ENCODE measurements around the gene DCTN1.

DCTN1 gene

DNA sequence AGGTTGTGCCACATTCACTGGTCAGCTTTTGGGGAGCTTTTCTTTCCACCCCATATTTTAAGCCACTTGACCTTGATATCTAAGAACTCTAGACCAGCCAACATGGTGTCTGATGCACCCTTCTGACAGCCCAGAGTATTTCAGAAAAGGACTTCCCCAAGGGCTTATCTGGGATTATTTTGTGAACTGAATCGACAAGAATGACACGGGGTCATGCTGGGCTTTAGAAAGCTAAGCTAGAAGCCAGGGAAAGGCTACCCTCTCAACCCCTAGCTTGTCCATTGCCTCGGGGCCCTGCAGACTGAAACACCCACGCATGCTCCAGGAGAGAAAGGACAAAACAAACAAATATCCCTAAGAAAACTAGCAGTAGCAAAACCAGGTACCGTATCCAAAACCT is 52.9 kb downstream of the DCTN1 start:
- in situ Hi-C loops (cut with MboI; ENCODE audit: low pct_unique_long_range_greater_than_20kb, low sequenced_read_pairs, unreplicated experiment), result no loop called here
- TF ChIP-seq CTCF (IDR thresholded peaks at IDR 0.05; ENCODE audit: extremely low read depth, insufficient read depth, missing control alignments), result no peak

DNA sequence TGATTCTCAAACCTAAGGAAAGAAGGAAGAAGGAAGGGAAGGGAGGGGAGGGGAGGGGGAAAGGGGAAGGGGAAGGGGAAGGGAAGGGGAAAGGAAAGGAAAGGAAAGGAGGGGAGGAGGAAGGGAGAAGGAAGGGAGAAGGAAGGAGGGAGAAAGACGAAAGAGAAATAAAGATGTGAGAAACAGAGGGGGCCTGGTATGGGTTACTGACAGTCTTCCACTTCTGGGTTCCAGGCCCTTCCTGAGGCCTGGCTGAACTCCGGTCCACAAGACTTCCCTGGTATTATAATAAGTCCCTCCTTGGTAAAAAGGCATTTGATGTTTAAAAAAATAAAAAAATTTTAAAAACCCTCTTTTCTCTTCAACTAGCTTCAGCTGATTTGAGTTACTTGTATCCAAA is 54.3 kb downstream of the DCTN1 start:
- no peak for DNase-seq (ENCODE audit: low spot score)
- TF ChIP-seq CTCF (IDR thresholded peaks at IDR 0.05; ENCODE audit: extremely low read depth, insufficient read depth, missing control alignments), result no peak
- in situ Hi-C loops (cut with MboI; ENCODE audit: low pct_unique_long_range_greater_than_20kb, low sequenced_read_pairs, unreplicated experiment), result no loop called here

More for the DNA sequence above, 52.9 kb downstream of the DCTN1 start:
- no peak for DNase-seq (ENCODE audit: low spot score)

GRCh38 chr2:74321737-74322136 is 58.4 kb downstream of the DCTN1 start:
- in situ Hi-C loops (cut with MboI; ENCODE audit: low pct_unique_long_range_greater_than_20kb, low sequenced_read_pairs, unreplicated experiment), result no loop called here
- TF ChIP-seq CTCF (IDR thresholded peaks at IDR 0.05; ENCODE audit: extremely low read depth, insufficient read depth, missing control alignments), result no peak
- no peak for DNase-seq (ENCODE audit: low spot score)

GRCh38 chr2:74317701-74318100 is 62.4 kb downstream of the DCTN1 start:
- TF ChIP-seq CTCF (IDR thresholded peaks at IDR 0.05; ENCODE audit: extremely low read depth, insufficient read depth, missing control alignments), result no peak
- in situ Hi-C loops (cut with MboI; ENCODE audit: low pct_unique_long_range_greater_than_20kb, low sequenced_read_pairs, unreplicated experiment), result no loop called here
- DNase-seq (ENCODE audit: low spot score), result no peak

- in situ Hi-C loops (cut with MboI; ENCODE audit: low pct_unique_long_range_greater_than_20kb, low sequenced_read_pairs, unreplicated experiment), result no loop called here
- no peak for TF ChIP-seq CTCF (IDR thresholded peaks at IDR 0.05; ENCODE audit: extremely low read depth, insufficient read depth, missing control alignments)
- DNase-seq (ENCODE audit: low spot score), result no peak
These were observed 63.4 kb downstream of the DCTN1 start for GRCh38 chr2:74316627-74317295.

DNA sequence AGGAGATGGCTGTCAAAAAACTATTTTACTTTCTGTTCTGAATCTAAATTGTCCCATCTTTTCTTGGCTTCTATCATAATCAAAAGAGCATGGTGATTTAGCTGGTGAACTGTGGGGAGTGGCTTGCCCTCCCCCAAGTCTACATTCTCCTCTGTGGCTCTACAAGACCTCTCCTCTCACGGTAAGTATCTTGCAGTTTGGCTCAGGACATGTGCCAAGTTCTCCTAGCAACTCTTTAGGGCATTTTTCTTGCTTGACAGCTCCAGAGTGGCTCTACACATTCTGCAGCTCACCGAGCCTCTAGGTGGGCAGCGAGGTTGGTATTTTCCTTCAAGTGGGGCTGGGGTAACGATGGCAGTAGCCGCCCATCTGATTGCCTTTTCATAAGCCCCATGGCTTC is 66.0 kb downstream of the DCTN1 start:
- in situ Hi-C loops (cut with MboI; ENCODE audit: low pct_unique_long_range_greater_than_20kb, low sequenced_read_pairs, unreplicated experiment), result no loop called here
- no peak for DNase-seq (ENCODE audit: low spot score)
- TF ChIP-seq CTCF (IDR thresholded peaks at IDR 0.05; ENCODE audit: extremely low read depth, insufficient read depth, missing control alignments), result no peak
